CD4-positive, CD25-positive, alpha-beta regulatory T cell (primary cell): ENCODE measurements around the gene TXK. TPM values are rescaled to one million over a fixed set of nuclear protein-coding genes. Genes with fewer than 3 reads are reported as not detected.
A peak's percentile ranks its signal among the peaks of the same experiment; 100 is the strongest.

Experiments
- ATAC-seq, 2 donors: fragments of 150-1000 bp; cut with Tn5 transposase; one replicate each; pipeline ENCODE4 v1.10.0; 2021; ENCODE audit warnings: low read depth in 2 of 2, moderate number of reproducible peaks in 2 of 2, moderate library complexity in 1 of 2
- DNase-seq, 3 donors: peaks; one replicate each; pipeline versions ENCODE4 v3.0.0 to v3.0.0-alpha.2; 2012 to 2022; ENCODE audit warnings: mixed read lengths in 1 of 3
- H3K27ac ChIP-seq: one replicate; pipeline ENCODE4 v1.7.0; 2013; ENCODE audit warnings: mild to moderate bottlenecking, low read length; ENCODE audit not compliant: insufficient read depth, poor library complexity, severe bottlenecking
- H3K27me3 ChIP-seq: one replicate; pipeline ENCODE4 v1.7.0; 2013; ENCODE audit warnings: low read length; ENCODE audit not compliant: control insufficient read depth, insufficient read depth
- H3K36me3 ChIP-seq: one replicate; pipeline ENCODE4 v1.7.0; 2013; ENCODE audit warnings: mild to moderate bottlenecking, low read length, moderate library complexity; ENCODE audit not compliant: control insufficient read depth, insufficient read depth
- H3K4me1 ChIP-seq: 2 replicates; pipeline ENCODE4 v1.7.0; 2013; ENCODE audit warnings: mild to moderate bottlenecking, low read length; ENCODE audit not compliant: insufficient read depth, control insufficient read depth, poor library complexity, severe bottlenecking
- H3K4me3 ChIP-seq: one replicate; pipeline ENCODE4 v1.7.0; 2013; ENCODE audit warnings: low read depth, mild to moderate bottlenecking, low read length, moderate library complexity
- H3K9me3 ChIP-seq, 2 experiments: 1 replicate in 1 of 2; 2 replicates in 1 of 2; pipeline ENCODE4 v1.7.0; 2013; ENCODE audit warnings: low read length in 2 of 2, mild to moderate bottlenecking in 1 of 2, moderate library complexity in 1 of 2; ENCODE audit not compliant: control insufficient read depth in 2 of 2
- H3K27ac Mint-ChIP-seq, 3 donors: one replicate each; pipeline ENCODE4 v1.8.0; 2020 to 2022; ENCODE audit warnings: mild to moderate bottlenecking in 3 of 3, mixed read lengths in 3 of 3, moderate library complexity in 2 of 3
- H3K27me3 Mint-ChIP-seq: one replicate; pipeline ENCODE4 v1.8.0; 2022; ENCODE audit warnings: mild to moderate bottlenecking, mixed read lengths
- H3K36me3 Mint-ChIP-seq: one replicate; pipeline ENCODE4 v1.8.0; 2020; ENCODE audit warnings: mixed read lengths
- H3K4me1 Mint-ChIP-seq, 4 donors: one replicate each; pipeline ENCODE4 v1.8.0; 2020 to 2022; ENCODE audit warnings: mixed read lengths in 4 of 4, mild to moderate bottlenecking in 1 of 4
- H3K4me3 Mint-ChIP-seq, 4 donors: one replicate each; pipeline ENCODE4 v1.8.0; 2020 to 2022; ENCODE audit warnings: mild to moderate bottlenecking in 4 of 4, mixed read lengths in 4 of 4, moderate library complexity in 3 of 4
- H3K9me3 Mint-ChIP-seq, 7 donors: one replicate each; pipeline ENCODE4 v1.8.0; 2020 to 2022; ENCODE audit warnings: mixed read lengths in 7 of 7, mild to moderate bottlenecking in 3 of 7, moderate library complexity in 2 of 7
- polyA plus RNA-seq, 4 donors: library from polyadenylated mRNA; unstranded; fragments of 300-500 nt; fragmentation: Illumina TruSeq; gene quantifications; one replicate each; pipeline ENCODE4 v1.2.3, GENCODE V29; 2021
- total RNA-seq: library from RNA; stranded (reverse); gene quantifications from one replicate; pipeline ENCODE4 v1.2.3, GENCODE V29; 2022

Gene TXK
- total and polyA plus RNA-seq, 5 donors from 2014 or later: 38.3 to 77.2 (median 58.0) TPM

DNA sequence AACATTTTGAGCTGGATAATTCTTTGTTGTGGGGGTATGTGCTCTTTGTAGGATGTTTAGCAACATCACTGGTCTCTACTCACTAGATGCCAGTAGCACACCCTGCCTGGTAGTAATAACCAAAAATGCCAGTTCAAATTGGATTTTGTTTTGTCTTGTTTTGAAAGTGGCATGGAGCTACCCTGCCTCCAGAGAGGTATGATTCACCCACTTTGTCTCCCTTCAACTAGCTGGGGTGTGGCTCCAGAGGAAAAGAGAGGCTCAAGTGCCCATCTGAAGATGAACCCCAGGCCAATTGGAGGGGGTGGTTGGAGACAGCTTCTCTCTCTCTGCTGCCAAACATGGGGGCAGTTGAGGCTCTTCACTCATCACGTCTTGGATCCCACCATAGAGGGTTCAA lies 83.0 kb downstream of the TXK start:
- no peak overlapping the region for H3K27ac ChIP-seq
- no peak overlapping the region for H3K4me3 Mint-ChIP-seq
- H3K27ac Mint-ChIP-seq: no peak overlapping the region
- H3K4me1 ChIP-seq: peaks cover 16% of the 10 kb centered on the region
- peaks cover 25% of the 10 kb centered on the region for H3K27me3 Mint-ChIP-seq
- peaks cover 0 to 24% (median 14%) of the 10 kb centered on the region in 4 donors for H3K4me1 Mint-ChIP-seq
- no peaks in the 10 kb centered on the region for H3K36me3 Mint-ChIP-seq
- H3K4me3 ChIP-seq: no peak overlapping the region
- H3K9me3 Mint-ChIP-seq: peaks cover 0 to 2% (median 0%) of the 10 kb centered on the region in 7 donors
- peaks cover 7% of the 10 kb centered on the region for H3K27me3 ChIP-seq
- ATAC-seq: no peak
- H3K36me3 ChIP-seq: no peaks in the 10 kb centered on the region
- no peak for DNase-seq
- H3K9me3 ChIP-seq: no peaks in the 10 kb centered on the region

DNA sequence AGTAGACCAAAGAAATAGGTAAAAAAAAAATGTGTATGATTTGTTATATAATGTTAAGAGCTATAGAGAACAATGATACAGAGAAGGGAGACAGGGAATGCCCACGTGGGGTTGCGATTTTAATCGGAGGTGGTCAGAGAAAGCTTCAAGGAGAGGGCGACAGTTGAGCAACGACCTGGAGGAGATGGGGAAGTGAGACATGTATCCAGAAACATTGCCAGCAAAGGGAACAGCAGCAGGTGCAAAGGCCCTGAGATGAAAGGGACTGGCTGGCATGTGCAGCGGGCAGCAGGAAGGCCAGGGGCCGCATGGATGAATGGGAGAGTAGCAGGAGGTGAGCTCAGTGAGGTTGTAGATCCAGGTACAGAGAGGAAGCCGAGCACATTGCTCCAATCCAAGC lies 84.6 kb downstream of the TXK start:
- Histone ChIP-seq H3K36me3 (no peaks in the 10 kb centered on the region), H3K4me3 (no peak overlapping the region), H3K27ac (no peak overlapping the region), H3K27me3 (peaks cover 15% of the 10 kb centered on the region), H3K4me1 (peaks cover 16% of the 10 kb centered on the region), H3K9me3 (no peaks in the 10 kb centered on the region)
- Mint-ChIP-seq H3K27ac (no peak overlapping the region), H3K4me1 (peaks cover 0 to 32% (median 22%) of the 10 kb centered on the region in 4 donors), H3K9me3 (peaks cover 0 to 2% (median 0%) of the 10 kb centered on the region in 7 donors), H3K36me3 (no peaks in the 10 kb centered on the region), H3K27me3 (peaks cover 36% of the 10 kb centered on the region), H3K4me3 (no peak overlapping the region)
- DNase-seq (no peak), ATAC-seq (no peak)

DNA sequence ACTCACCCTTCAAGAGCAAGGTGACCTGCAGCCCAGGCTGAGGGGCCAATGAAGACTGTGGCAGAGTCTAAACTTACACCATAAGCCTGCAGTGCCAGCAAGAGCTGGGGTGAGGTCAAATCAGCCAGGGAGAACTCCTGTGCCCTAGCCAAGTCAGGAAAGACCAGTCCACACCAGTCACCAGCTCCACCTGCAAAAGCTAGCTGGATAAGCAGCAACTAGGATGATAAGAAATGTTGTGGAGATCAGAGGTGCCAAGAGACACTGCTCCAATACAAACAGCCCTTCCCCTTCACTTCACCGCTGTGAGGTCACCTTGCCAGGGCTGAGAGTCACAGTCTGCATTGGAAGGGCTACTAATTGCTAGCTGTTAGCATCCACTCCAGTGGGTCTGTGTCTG lies 86.2 kb downstream of the TXK start:
- Histone ChIP-seq H3K4me1 (peaks cover 19% of the 10 kb centered on the region), H3K36me3 (no peaks in the 10 kb centered on the region), H3K27me3 (peaks cover 20% of the 10 kb centered on the region), H3K9me3 (no peaks in the 10 kb centered on the region), H3K4me3 (no peak overlapping the region), H3K27ac (no peak overlapping the region)
- Mint-ChIP-seq H3K27ac (peak overlapping the region in 1 of 3 donors; percentile 34), H3K36me3 (no peaks in the 10 kb centered on the region), H3K9me3 (peaks cover 0 to 2% (median 0%) of the 10 kb centered on the region in 7 donors), H3K4me1 (peaks cover 0 to 39% (median 25%) of the 10 kb centered on the region in 4 donors), H3K27me3 (peaks cover 51% of the 10 kb centered on the region), H3K4me3 (peak overlapping the region in 1 of 4 donors; percentile 79)
- DNase-seq: no peak
- ATAC-seq: no peak

DNA sequence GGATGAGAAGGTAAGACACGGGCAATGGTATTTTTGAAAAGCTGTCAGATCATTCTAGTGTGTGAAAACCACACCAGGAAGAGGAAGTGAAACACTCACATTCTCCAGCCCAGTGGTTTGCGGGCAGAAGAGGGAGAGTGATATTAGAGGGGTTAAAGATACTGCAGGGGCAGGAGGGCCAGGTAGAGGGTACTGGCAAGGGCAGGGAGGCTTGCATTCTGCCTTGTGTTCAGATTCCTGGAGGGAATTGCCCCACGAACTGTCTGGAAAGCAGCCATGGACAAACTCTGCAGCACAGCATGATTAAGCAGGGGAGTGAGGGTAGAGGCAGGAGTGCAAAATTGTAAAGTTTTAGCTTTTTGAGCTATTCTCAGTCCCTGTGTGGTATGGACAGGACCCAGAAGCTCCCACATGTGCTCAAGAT lies 86.6 kb downstream of the TXK start:
- Mint-ChIP-seq H3K9me3 (peaks cover 0 to 2% (median 0%) of the 10 kb centered on the region in 7 donors), H3K27ac (peak overlapping the region in 1 of 3 donors; percentile 34), H3K27me3 (peaks cover 55% of the 10 kb centered on the region), H3K4me3 (peak overlapping the region in 3 of 4 donors; percentile 2 to 79 (median 58)), H3K36me3 (no peaks in the 10 kb centered on the region), H3K4me1 (peaks cover 0 to 44% (median 27%) of the 10 kb centered on the region in 4 donors)
- H3K27ac ChIP-seq: no peak overlapping the region
- H3K4me1 ChIP-seq: peaks cover 19% of the 10 kb centered on the region
- no peak overlapping the region for H3K4me3 ChIP-seq
- H3K36me3 ChIP-seq: no peaks in the 10 kb centered on the region
- no peaks in the 10 kb centered on the region for H3K9me3 ChIP-seq
- ATAC-seq: peak; percentile 82 to 84
- H3K27me3 ChIP-seq: peaks cover 20% of the 10 kb centered on the region
- peak in 2 of 3 donors; percentile 31 to 68 for DNase-seq

DNA sequence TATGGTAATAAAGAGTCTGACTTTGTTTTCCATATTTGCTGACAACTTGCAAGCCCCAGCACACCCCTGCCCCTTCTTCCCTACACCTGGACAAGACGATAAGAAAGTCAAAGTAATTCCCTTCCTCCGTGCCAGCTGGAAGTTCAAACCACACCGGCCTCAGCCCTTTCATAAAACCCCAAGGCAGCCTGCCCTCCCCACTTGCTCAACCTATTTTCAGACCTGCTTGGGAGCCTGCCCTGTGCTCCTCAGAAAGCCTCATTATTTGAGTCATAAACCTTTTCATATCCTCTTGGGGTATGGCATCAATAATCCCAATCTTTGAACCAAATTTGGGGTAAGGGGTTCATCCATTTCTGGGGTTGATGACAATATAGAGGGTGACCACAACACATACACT lies 88.0 kb downstream of the TXK start:
- DNase-seq (no peak), ATAC-seq (no peak)
- peaks cover 19% of the 10 kb centered on the region for H3K4me1 ChIP-seq
- Mint-ChIP-seq H3K36me3 (no peaks in the 10 kb centered on the region), H3K4me1 (peaks cover 0 to 44% (median 29%) of the 10 kb centered on the region in 4 donors), H3K4me3 (peak overlapping the region in 1 of 4 donors; percentile 6), H3K27me3 (peaks cover 58% of the 10 kb centered on the region), H3K27ac (no peak overlapping the region), H3K9me3 (peaks cover 0 to 4% (median 0%) of the 10 kb centered on the region in 7 donors)
- H3K27me3 ChIP-seq: peaks cover 20% of the 10 kb centered on the region
- H3K9me3 ChIP-seq: no peaks in the 10 kb centered on the region
- H3K36me3 ChIP-seq: no peaks in the 10 kb centered on the region
- no peak overlapping the region for H3K27ac ChIP-seq
- no peak overlapping the region for H3K4me3 ChIP-seq

DNA sequence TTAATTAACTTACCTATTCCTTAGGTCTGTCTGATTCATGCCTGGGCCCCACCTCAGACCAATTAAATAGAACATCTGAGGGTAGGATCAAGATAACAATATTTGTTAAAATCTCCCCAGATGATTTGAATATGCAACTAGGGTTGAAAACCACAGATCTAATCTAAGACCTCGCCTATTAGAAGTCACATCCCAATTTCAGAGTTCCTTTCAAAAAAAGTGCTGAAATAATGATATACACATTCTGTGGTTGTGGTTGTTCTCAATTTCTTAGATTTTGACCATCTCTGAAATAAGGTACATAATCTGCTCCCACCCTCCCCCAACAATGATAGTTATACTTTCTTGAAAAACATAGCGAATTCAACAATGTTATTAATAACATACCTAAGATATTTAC lies 89.8 kb downstream of the TXK start:
- Mint-ChIP-seq H3K4me1 (peaks cover 0 to 44% (median 26%) of the 10 kb centered on the region in 4 donors), H3K9me3 (peaks cover 0 to 2% (median 0%) of the 10 kb centered on the region in 7 donors), H3K36me3 (no peaks in the 10 kb centered on the region), H3K27me3 (peaks cover 58% of the 10 kb centered on the region), H3K4me3 (peak overlapping the region in 1 of 4 donors; percentile 17), H3K27ac (no peak overlapping the region)
- H3K4me3 ChIP-seq: no peak overlapping the region
- DNase-seq (no peak), ATAC-seq (no peak)
- peaks cover 19% of the 10 kb centered on the region for H3K4me1 ChIP-seq
- no peaks in the 10 kb centered on the region for H3K36me3 ChIP-seq
- no peak overlapping the region for H3K27ac ChIP-seq
- no peaks in the 10 kb centered on the region for H3K9me3 ChIP-seq
- peaks cover 20% of the 10 kb centered on the region for H3K27me3 ChIP-seq

DNA sequence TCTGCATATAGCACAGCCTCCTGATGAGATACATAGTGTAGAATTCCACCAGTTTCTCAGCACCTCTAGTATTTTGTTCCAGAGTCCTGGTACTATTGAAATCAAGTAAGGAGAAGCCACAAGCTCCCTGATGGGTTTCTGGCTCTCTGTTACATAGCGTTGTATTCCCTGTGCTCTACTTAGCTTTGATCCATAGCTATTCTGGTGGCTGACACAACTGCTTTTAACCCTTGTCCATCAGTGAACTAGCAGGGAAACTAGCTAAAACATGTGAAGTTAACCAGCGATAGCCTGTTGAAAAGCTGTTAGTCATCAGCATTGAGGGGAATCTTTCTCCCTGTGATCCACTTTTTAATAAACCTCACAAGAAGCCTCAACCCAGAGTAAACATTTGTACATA lies 90.5 kb downstream of the TXK start:
- Mint-ChIP-seq H3K27ac (no peak overlapping the region), H3K4me3 (no peak overlapping the region), H3K27me3 (peaks cover 54% of the 10 kb centered on the region), H3K9me3 (peaks cover 0 to 2% (median 0%) of the 10 kb centered on the region in 7 donors), H3K36me3 (no peaks in the 10 kb centered on the region), H3K4me1 (peaks cover 0 to 44% (median 26%) of the 10 kb centered on the region in 4 donors)
- Histone ChIP-seq H3K4me1 (peaks cover 19% of the 10 kb centered on the region), H3K36me3 (no peaks in the 10 kb centered on the region), H3K9me3 (no peaks in the 10 kb centered on the region), H3K4me3 (no peak overlapping the region), H3K27me3 (peaks cover 20% of the 10 kb centered on the region), H3K27ac (no peak overlapping the region)
- ATAC-seq (no peak), DNase-seq (no peak)

DNA sequence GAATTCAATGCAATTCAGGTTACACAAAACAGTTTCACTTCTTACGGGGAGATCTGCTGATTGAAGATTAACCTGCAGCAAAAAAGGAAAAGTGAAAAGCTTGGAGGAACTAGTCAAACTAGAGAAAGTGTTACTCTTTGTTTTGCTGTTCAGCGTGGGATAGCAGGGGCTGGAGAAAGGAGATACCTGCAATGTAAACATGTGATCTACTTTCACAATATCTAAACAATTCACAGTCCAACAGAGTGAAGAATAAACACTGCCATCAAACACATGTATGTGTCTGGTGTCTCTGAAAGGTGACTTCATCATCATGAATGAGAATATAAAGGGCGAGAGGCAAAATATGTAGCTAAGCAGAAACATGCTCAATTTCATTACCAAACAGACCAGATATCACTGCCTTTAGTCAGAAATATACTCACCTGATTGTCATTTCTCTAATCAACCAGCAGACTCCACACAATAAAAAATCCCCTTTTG lies 91.0 kb downstream of the TXK start:
- Histone ChIP-seq H3K27me3 (peaks cover 20% of the 10 kb centered on the region), H3K9me3 (no peaks in the 10 kb centered on the region), H3K27ac (no peak overlapping the region), H3K4me1 (peaks cover 19% of the 10 kb centered on the region), H3K4me3 (no peak overlapping the region), H3K36me3 (no peaks in the 10 kb centered on the region)
- H3K27me3 Mint-ChIP-seq: peaks cover 51% of the 10 kb centered on the region
- peaks cover 0 to 41% (median 25%) of the 10 kb centered on the region in 4 donors for H3K4me1 Mint-ChIP-seq
- H3K9me3 Mint-ChIP-seq: peaks cover 0 to 2% (median 0%) of the 10 kb centered on the region in 7 donors
- DNase-seq (no peak), ATAC-seq (no peak)
- no peak overlapping the region for H3K4me3 Mint-ChIP-seq
- no peak overlapping the region for H3K27ac Mint-ChIP-seq
- H3K36me3 Mint-ChIP-seq: no peaks in the 10 kb centered on the region
